Measurements from ENCODE around the gene ICA1.

- no peak for TF ChIP-seq EZH2 (IDR thresholded peaks at IDR 0.05)
- no peak for TF ChIP-seq POLR2AphosphoS5 (IDR thresholded peaks at IDR 0.05; ENCODE audit: borderline replicate concordance, low read depth, low read length)
Measured at GRCh38 chr7:8147760-8148463, 114.1 kb downstream of the ICA1 start.

All from SK-N-MC (cell line).